ENCODE data around the gene CYTH2.

The CYTH2 gene

GRCh38 chr19:48530066-48530720, 61.0 kb downstream of the CYTH2 start:
- Histone ChIP-seq H3K9me3 (peaks cover 2% of the 10 kb centered on the region; the same call in 1 of the 2 replicates), H3K27me3 (no peaks in the 10 kb centered on the region), H3K4me1 (no peaks in the 10 kb centered on the region), H3K36me3 (no peaks in the 10 kb centered on the region), H3K4me3 (ENCODE audit: low read depth, low read length) (peak overlapping the region; percentile 3; the same call in 1 of the 2 replicates)
- no peak for TF ChIP-seq CTCF (IDR thresholded peaks at IDR 0.05; ENCODE audit: low read depth, low read length)
- DNase-seq = no peak

GRCh38 chr19:48530770-48531169, 61.6 kb downstream of the CYTH2 start:
- H3K36me3 ChIP-seq = no peaks in the 10 kb centered on the region
- H3K4me3 ChIP-seq (ENCODE audit: low read depth, low read length) = no peak overlapping the region
- no peaks in the 10 kb centered on the region for H3K27me3 ChIP-seq
- H3K9me3 ChIP-seq = peaks cover 2% of the 10 kb centered on the region; the same call in 1 of the 2 replicates
- DNase-seq = no peak
- TF ChIP-seq CTCF (IDR thresholded peaks at IDR 0.05; ENCODE audit: low read depth, low read length) = no peak
- H3K4me1 ChIP-seq = no peaks in the 10 kb centered on the region

Measured in BE2C (cell line).